ENCODE measurements around the gene MANEAL. TPM values are rescaled to one million over a fixed set of nuclear protein-coding genes. Genes with fewer than 3 reads are reported as not detected.

MANEAL gene
- total and polyA plus RNA-seq, 2 donors = 3.1 to 3.3 TPM

GRCh38 chr1:37802439-37802838 is 8.8 kb downstream of the MANEAL start:
- H3K36me3 ChIP-seq (ENCODE audit: insufficient read depth) = peaks cover 9% of the 10 kb centered on the region
- no peak for DNase-seq (ENCODE audit: extremely low spot score)
- WGBS = 91% methylated on average over 1 of the region's 1 CpG
- H3K27ac ChIP-seq (ENCODE audit: low read depth) = no peak overlapping the region
- H3K4me1 ChIP-seq (ENCODE audit: insufficient read depth) = no peaks in the 10 kb centered on the region
- no peak overlapping the region for H3K4me3 ChIP-seq (ENCODE audit: low read depth, low read length)

GRCh38 chr1:37807220-37807554 is 13.5 kb downstream of the MANEAL start:
- no peaks in the 10 kb centered on the region for H3K4me1 ChIP-seq (ENCODE audit: insufficient read depth)
- peaks cover 9% of the 10 kb centered on the region for H3K36me3 ChIP-seq (ENCODE audit: insufficient read depth)
- peak overlapping the region; percentile 99 for H3K4me3 ChIP-seq (ENCODE audit: low read depth, low read length)
- H3K27ac ChIP-seq (ENCODE audit: low read depth) = no peak overlapping the region
- WGBS = 7% methylated on average over 9 of the region's 9 CpGs
- no peak for DNase-seq (ENCODE audit: extremely low spot score)

- Histone ChIP-seq H3K4me1 (ENCODE audit: insufficient read depth) (no peaks in the 10 kb centered on the region), H3K36me3 (ENCODE audit: insufficient read depth) (peaks cover 9% of the 10 kb centered on the region), H3K27ac (ENCODE audit: low read depth) (peak within 1 kb of the TSS; percentile 91), H3K4me3 (ENCODE audit: low read depth, low read length) (peak within 1 kb of the TSS; percentile 99)
- DNase-seq (ENCODE audit: extremely low spot score) = peak; percentile 87
- WGBS = under 1% methylated on average over 95 of the region's 95 CpGs
These were observed 14.1 kb downstream of the MANEAL start, which contains the start of the genes C1orf122 and YRDC for GRCh38 chr1:37807555-37808368. C1orf122 (plus strand) TSS chr1:37807790; CDS start chr1:37808405, 615 bp downstream. YRDC (minus strand) TSS chr1:37808208; CDS start chr1:37808180, 28 bp downstream.

GRCh38 chr1:37808369-37809319 is 15.0 kb downstream of the MANEAL start:
- Histone ChIP-seq H3K36me3 (ENCODE audit: insufficient read depth) (peaks cover 4% of the 10 kb centered on the region), H3K27ac (ENCODE audit: low read depth) (peak overlapping the region; percentile 86), H3K4me1 (ENCODE audit: insufficient read depth) (no peaks in the 10 kb centered on the region), H3K4me3 (ENCODE audit: low read depth, low read length) (peak overlapping the region; percentile 99)
- 2% methylated on average over 54 of the region's 54 CpGs for WGBS
- no peak for DNase-seq (ENCODE audit: extremely low spot score)

- DNase-seq (ENCODE audit: extremely low spot score) = no peak
- Histone ChIP-seq H3K36me3 (ENCODE audit: insufficient read depth) (no peaks in the 10 kb centered on the region), H3K4me3 (ENCODE audit: low read depth, low read length) (no peak overlapping the region), H3K27ac (ENCODE audit: low read depth) (no peak overlapping the region), H3K4me1 (ENCODE audit: insufficient read depth) (no peaks in the 10 kb centered on the region)
- WGBS = 52% methylated on average over 2 of the region's 2 CpGs
These were observed 16.3 kb downstream of the MANEAL start for GRCh38 chr1:37809942-37810341.

GRCh38 chr1:37811027-37811655 is 17.5 kb downstream of the MANEAL start:
- WGBS = 33% methylated on average over 7 of the region's 7 CpGs
- Histone ChIP-seq H3K4me3 (ENCODE audit: low read depth, low read length) (no peak overlapping the region), H3K27ac (ENCODE audit: low read depth) (no peak overlapping the region), H3K36me3 (ENCODE audit: insufficient read depth) (no peaks in the 10 kb centered on the region), H3K4me1 (ENCODE audit: insufficient read depth) (no peaks in the 10 kb centered on the region)
- DNase-seq (ENCODE audit: extremely low spot score) = no peak

- Histone ChIP-seq H3K4me3 (ENCODE audit: low read depth, low read length) (no peak overlapping the region), H3K4me1 (ENCODE audit: insufficient read depth) (no peaks in the 10 kb centered on the region), H3K27ac (ENCODE audit: low read depth) (no peak overlapping the region), H3K36me3 (ENCODE audit: insufficient read depth) (no peaks in the 10 kb centered on the region)
- no peak for DNase-seq (ENCODE audit: extremely low spot score)
- WGBS = 63% methylated on average over 2 of the region's 2 CpGs
These were observed 20.0 kb downstream of the MANEAL start for GRCh38 chr1:37813529-37814145.

GRCh38 chr1:37814252-37814651 is 20.6 kb downstream of the MANEAL start:
- Histone ChIP-seq H3K4me3 (ENCODE audit: low read depth, low read length) (no peak overlapping the region), H3K4me1 (ENCODE audit: insufficient read depth) (no peaks in the 10 kb centered on the region), H3K36me3 (ENCODE audit: insufficient read depth) (no peaks in the 10 kb centered on the region), H3K27ac (ENCODE audit: low read depth) (no peak overlapping the region)
- DNase-seq (ENCODE audit: extremely low spot score) = no peak
- 91% methylated on average over 7 of the region's 7 CpGs for WGBS

GRCh38 chr1:37817481-37817880 is 23.8 kb downstream of the MANEAL start:
- Histone ChIP-seq H3K36me3 (ENCODE audit: insufficient read depth) (no peaks in the 10 kb centered on the region), H3K4me3 (ENCODE audit: low read depth, low read length) (no peak overlapping the region), H3K4me1 (ENCODE audit: insufficient read depth) (no peaks in the 10 kb centered on the region), H3K27ac (ENCODE audit: low read depth) (no peak overlapping the region)
- DNase-seq (ENCODE audit: extremely low spot score) = no peak
- 22% methylated on average over 2 of the region's 2 CpGs for WGBS

- no peak for DNase-seq (ENCODE audit: extremely low spot score)
- Histone ChIP-seq H3K4me1 (ENCODE audit: insufficient read depth) (no peaks in the 10 kb centered on the region), H3K27ac (ENCODE audit: low read depth) (no peak overlapping the region), H3K4me3 (ENCODE audit: low read depth, low read length) (no peak overlapping the region), H3K36me3 (ENCODE audit: insufficient read depth) (no peaks in the 10 kb centered on the region)
- WGBS = 94% methylated on average over 2 of the region's 2 CpGs
These were observed 27.8 kb downstream of the MANEAL start for GRCh38 chr1:37821481-37821880.

GRCh38 chr1:37822906-37823815 is 29.5 kb downstream of the MANEAL start:
- H3K27ac ChIP-seq (ENCODE audit: low read depth) = no peak overlapping the region
- 94% methylated on average over 9 of the region's 9 CpGs for WGBS
- no peaks in the 10 kb centered on the region for H3K36me3 ChIP-seq (ENCODE audit: insufficient read depth)
- H3K4me1 ChIP-seq (ENCODE audit: insufficient read depth) = no peaks in the 10 kb centered on the region
- no peak overlapping the region for H3K4me3 ChIP-seq (ENCODE audit: low read depth, low read length)
- no peak for DNase-seq (ENCODE audit: extremely low spot score)

GRCh38 chr1:37824001-37824400 is 30.4 kb downstream of the MANEAL start:
- Histone ChIP-seq H3K36me3 (ENCODE audit: insufficient read depth) (no peaks in the 10 kb centered on the region), H3K4me1 (ENCODE audit: insufficient read depth) (no peaks in the 10 kb centered on the region), H3K27ac (ENCODE audit: low read depth) (no peak overlapping the region), H3K4me3 (ENCODE audit: low read depth, low read length) (no peak overlapping the region)
- 91% methylated on average over 2 of the region's 2 CpGs for WGBS
- DNase-seq (ENCODE audit: extremely low spot score) = no peak

Data from urinary bladder (tissue), 4 donors.